HFF-Myc (cell line): ENCODE measurements around the gene SP8.

Experiments used
- DNase-seq: peaks from one replicate; pipeline ENCODE4 v3.0.0-alpha.2; 2011; ENCODE audit warnings: low read depth; ENCODE audit errors: extremely low read depth
- H3K4me3 ChIP-seq: replicated peaks from 2 replicates; pipeline ENCODE4 v1.5.1; 2011; ENCODE audit warnings: low read depth, mild to moderate bottlenecking, control low read depth, low read length
- TF ChIP-seq, protein P1 (sequence below): IDR thresholded peaks from 2 replicates; pipeline ENCODE4 v1.5.1; 2012; ENCODE audit warnings: mild to moderate bottlenecking, low read depth, low read length, control low read depth; ENCODE audit errors: missing control alignments

The SP8 gene

DNA sequence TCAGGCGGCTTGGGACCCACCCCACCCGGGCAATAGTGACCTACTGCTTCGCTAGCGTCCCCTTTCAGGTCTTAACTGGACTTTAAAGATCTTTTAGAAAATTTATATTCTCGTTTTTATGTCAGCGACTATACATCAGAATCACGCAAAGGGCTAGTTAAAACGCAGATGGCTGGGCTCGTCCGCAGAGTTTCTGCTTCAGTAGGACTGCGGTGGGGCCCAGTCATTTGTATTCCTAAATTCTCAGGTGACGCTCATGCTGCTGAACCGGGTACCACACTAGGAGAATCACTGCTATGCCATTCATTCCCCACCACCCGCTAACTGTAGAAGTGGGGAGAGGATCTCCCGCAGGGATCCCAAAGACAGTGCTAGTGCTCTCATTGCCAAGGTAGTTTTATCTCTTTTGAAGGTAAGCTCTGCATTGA is 12.0 kb upstream of the SP8 start:
- DNase-seq, result no peak
- TF ChIP-seq, protein P1, sequence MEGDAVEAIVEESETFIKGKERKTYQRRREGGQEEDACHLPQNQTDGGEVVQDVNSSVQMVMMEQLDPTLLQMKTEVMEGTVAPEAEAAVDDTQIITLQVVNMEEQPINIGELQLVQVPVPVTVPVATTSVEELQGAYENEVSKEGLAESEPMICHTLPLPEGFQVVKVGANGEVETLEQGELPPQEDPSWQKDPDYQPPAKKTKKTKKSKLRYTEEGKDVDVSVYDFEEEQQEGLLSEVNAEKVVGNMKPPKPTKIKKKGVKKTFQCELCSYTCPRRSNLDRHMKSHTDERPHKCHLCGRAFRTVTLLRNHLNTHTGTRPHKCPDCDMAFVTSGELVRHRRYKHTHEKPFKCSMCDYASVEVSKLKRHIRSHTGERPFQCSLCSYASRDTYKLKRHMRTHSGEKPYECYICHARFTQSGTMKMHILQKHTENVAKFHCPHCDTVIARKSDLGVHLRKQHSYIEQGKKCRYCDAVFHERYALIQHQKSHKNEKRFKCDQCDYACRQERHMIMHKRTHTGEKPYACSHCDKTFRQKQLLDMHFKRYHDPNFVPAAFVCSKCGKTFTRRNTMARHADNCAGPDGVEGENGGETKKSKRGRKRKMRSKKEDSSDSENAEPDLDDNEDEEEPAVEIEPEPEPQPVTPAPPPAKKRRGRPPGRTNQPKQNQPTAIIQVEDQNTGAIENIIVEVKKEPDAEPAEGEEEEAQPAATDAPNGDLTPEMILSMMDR, result no peak
- H3K4me3 ChIP-seq, result no peak overlapping the region

DNA sequence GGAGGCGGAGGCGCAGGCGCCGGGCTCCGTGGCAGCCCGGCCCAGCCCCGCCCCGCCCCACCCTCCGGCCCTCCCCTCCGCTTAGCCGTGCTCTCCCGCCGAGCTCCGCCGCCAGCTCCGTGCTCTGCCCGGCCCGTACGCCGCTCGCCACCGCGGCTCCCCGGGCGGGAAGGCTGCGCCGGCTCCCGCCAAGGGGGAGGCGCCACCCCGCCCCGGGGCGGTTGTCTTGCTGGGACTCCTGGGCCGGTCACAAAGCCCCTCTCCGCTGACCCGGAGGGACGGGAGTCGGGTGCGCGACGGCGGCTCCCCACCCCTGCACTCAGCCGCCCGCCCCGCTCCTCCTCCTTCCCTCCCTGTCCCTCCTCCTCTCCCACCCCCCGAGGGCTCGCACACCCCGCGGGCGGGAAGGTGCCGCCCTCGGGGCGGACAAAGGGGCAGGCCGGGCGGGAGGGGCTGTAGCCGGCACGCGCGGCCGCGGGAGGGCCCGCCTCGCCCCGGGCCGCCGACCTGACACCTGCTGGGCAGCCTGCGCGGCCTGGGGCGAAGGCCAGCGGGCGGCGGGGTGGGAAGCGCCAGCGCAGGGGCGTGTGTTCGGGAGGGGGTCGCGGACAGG is 11.5 kb upstream of the SP8 start:
- TF ChIP-seq, protein P1, result no peak
- DNase-seq, result no peak

DNA sequence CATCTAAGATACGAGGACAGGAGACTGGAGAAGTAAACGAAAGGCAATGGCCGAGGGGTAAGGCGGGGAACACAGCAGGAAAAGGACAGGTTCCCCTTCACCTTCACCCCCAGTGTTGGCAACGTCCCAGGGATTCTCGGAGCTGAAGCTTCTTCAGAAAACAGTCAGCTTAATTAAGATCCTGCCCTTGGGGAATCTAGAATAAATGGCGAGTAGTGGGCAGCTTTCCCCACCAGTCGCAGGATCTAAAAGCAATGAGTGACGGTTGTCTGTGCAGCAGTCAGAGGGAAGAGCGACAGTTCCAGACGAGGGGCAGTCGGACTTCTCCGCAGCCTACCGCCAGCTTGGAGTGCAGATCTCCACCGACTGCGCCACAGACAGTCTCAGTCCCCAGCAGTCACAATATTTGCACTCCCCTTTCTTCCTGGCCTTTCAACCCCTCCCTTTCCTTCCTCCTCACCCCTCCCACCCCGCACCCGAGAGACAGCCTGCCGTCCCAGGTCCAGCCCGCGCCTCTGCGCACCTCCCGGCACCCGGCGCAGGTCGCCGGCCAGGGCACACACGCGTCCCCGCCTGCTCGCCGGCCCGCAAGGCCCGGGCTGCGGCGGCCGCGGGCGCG is 10.9 kb upstream of the SP8 start:
- H3K4me3 ChIP-seq, result peak overlapping the region; percentile 7; the same call in 1 of the 2 replicates
- TF ChIP-seq, protein P1, result no peak
- no peak for DNase-seq

More for the DNA sequence above, 11.5 kb upstream of the SP8 start:
- peak overlapping the region; percentile 22 for H3K4me3 ChIP-seq

DNA sequence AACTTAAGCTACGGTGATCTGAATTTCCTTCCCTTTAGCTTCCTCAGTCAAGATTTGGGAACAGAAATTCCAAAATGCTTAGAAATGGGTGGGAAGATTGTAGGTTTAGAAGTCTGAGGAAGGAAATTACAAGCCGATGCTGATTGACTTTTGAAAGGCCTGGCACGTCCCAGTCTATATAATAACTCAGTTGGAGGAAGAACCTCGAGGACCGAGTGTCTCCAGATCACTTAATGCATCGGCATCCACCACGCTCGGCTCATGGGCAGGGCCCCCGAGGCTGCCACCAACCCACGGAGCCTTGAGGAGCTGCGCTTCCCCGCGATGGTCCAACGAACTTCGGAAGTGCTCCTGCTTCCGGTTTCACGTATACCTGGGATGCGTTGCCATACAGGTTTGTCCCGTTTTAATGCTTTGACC is 10.4 kb upstream of the SP8 start:
- DNase-seq, result no peak
- H3K4me3 ChIP-seq, result no peak overlapping the region
- TF ChIP-seq, protein P1, result no peak

DNA sequence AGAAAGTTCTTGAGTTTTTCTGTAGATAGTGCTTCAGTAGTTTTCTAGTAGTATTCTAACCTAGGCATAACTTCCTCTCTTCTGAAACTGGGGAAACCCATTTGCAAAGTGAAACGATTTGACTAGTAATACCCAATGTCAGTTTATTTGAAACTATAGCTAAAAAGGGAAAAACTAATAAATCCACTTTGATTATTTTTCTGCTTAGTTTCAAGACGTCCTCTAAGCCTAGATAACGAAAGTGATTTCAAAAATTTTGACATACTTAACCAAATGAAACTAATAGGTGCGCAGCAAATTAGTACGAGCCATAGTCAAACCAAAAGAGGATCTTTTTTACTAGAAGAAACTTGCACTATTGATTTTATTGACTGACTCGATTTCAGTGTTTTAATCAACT is 9.8 kb upstream of the SP8 start:
- TF ChIP-seq, protein P1, result no peak
- H3K4me3 ChIP-seq, result no peak overlapping the region
- no peak for DNase-seq

GRCh38 chr7:20795881-20796280 is 9.2 kb upstream of the SP8 start:
- TF ChIP-seq, protein P1, result no peak
- H3K4me3 ChIP-seq, result no peak overlapping the region
- no peak for DNase-seq
